Loucy (cell line): Measurements from ENCODE around the gene AMOTL2.

Source experiments
- H2AFZ ChIP-seq: fragments of 200-600 bp; sonication (generic); 2 replicates; pipeline ENCODE4 v1.6.0; 2016; ENCODE audit warnings: antibody characterized with exemption, mild to moderate bottlenecking, low read length, moderate library complexity
- H3F3A ChIP-seq: fragments of 200-600 bp; 2 replicates; pipeline ENCODE4 v1.6.0; 2016; ENCODE audit warnings: antibody characterized with exemption, low read depth, mild to moderate bottlenecking
- H3K27me3 ChIP-seq: fragments of 200-600 bp; sonication (generic); 2 replicates; pipeline ENCODE4 v1.6.1; 2014; ENCODE audit warnings: low read length, mild to moderate bottlenecking; ENCODE audit not compliant: insufficient read depth, poor library complexity, severe bottlenecking
- H3K36me3 ChIP-seq: fragments of 200-600 bp; sonication (generic); 2 replicates; pipeline ENCODE4 v1.6.1; 2016; ENCODE audit warnings: low read length; ENCODE audit not compliant: insufficient read depth
- H3K4me1 ChIP-seq: fragments of 200-600 bp; sonication (generic); 2 replicates; pipeline ENCODE4 v1.5.1; 2014; ENCODE audit warnings: low read length, mild to moderate bottlenecking; ENCODE audit not compliant: insufficient read depth, poor library complexity, severe bottlenecking
- H3K4me2 ChIP-seq: fragments of 200-600 bp; sonication (generic); 2 replicates; pipeline ENCODE4 v1.6.0; 2014; ENCODE audit warnings: antibody characterized with exemption, low read length, low read depth, mild to moderate bottlenecking; ENCODE audit not compliant: poor library complexity, severe bottlenecking
- H3K4me3 ChIP-seq: fragments of 200-600 bp; sonication (generic); 2 replicates; pipeline ENCODE4 v1.5.1; 2014; ENCODE audit warnings: low read length, mild to moderate bottlenecking, mixed read lengths; ENCODE audit not compliant: poor library complexity, severe bottlenecking
- H3K79me2 ChIP-seq: fragments of 200-600 bp; sonication (generic); 2 replicates; pipeline ENCODE4 v1.6.1; 2014; ENCODE audit warnings: low read length; ENCODE audit not compliant: insufficient read depth
- H3K9ac ChIP-seq: fragments of 200-600 bp; sonication (generic); 2 replicates; pipeline ENCODE4 v1.6.0; 2014; ENCODE audit warnings: mild to moderate bottlenecking, low read depth, low read length, moderate library complexity; ENCODE audit not compliant: poor library complexity, severe bottlenecking
- H3K9me2 ChIP-seq: fragments of 200-600 bp; sonication (generic); replicated peaks from 2 replicates; pipeline ENCODE4 v1.6.1; 2016; ENCODE audit warnings: low read depth, low read length, mixed read lengths
- H3K9me3 ChIP-seq: fragments of 200-600 bp; sonication (generic); 2 replicates; pipeline ENCODE4 v1.6.1; 2014; ENCODE audit warnings: mild to moderate bottlenecking, antibody characterized with exemption, low read length, low read depth; ENCODE audit not compliant: insufficient read depth
- H4K20me1 ChIP-seq: fragments of 200-600 bp; sonication (generic); 2 replicates; pipeline ENCODE4 v1.6.0; 2014; ENCODE audit warnings: antibody characterized with exemption, low read length, mild to moderate bottlenecking; ENCODE audit not compliant: insufficient read depth, poor library complexity, severe bottlenecking
- EZH2phosphoT487 ChIP-seq: fragments of 200-600 bp; IDR thresholded peaks from 2 replicates; pipeline ENCODE4 v1.6.1; 2018; ENCODE audit warnings: antibody characterized with exemption, mild to moderate bottlenecking, moderate library complexity, borderline replicate concordance
- TF ChIP-seq, protein P1 (sequence below): fragments of 200-600 bp; sonication (generic); conservative IDR thresholded peaks from 2 replicates; pipeline ENCODE4 v1.5.1; 2014; ENCODE audit warnings: mild to moderate bottlenecking, antibody characterized with exemption, low read length

The AMOTL2 gene

DNA sequence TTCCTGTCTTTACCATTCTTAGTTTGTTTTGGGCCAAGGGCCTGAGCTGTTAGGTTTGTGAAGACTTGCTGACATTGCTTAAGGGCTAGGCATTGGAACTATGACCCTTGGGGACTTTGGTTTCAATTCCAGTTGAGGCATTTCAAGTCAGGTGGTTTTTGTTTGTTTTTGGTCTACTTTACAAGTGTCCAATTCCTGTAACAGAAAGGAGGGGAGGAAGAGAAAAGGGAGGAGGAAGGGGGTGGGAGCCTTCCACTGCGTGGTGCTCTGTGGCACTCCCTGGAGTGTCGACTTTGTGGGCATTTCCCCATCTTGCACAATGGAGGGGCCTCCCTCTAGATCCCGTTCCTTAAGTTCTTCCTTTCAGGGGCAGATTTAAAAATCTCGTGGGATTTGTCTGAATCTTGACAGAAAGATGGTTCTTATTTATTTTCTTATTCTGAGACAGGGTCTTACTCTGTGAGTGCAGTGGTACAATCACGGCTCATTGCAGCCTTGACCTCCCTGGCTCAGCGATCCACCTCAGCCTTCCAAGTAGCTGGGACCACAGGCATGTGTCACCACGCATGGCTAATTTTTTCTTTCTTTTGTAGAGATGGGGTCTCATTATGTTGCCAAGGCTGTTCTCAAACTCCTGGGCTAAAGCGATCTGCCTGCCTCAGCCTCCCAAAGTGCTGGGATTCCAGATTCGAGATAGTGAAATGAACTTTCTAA lies 64.1 kb downstream of the AMOTL2 start:
- Histone ChIP-seq H3K27me3 (no peaks in the 10 kb centered on the region), H3K4me1 (no peaks in the 10 kb centered on the region), H3K4me2 (no peak overlapping the region), H3K4me3 (no peak overlapping the region), H3K9me2 (no peaks in the 10 kb centered on the region), H3K9ac (no peak overlapping the region), H3K36me3 (no peaks in the 10 kb centered on the region), H4K20me1 (no peaks in the 10 kb centered on the region), H3K9me3 (no peaks in the 10 kb centered on the region), H3K79me2 (no peaks in the 10 kb centered on the region), H3F3A (no peaks in the 10 kb centered on the region), H2AFZ (no peak overlapping the region)
- TF ChIP-seq EZH2phosphoT487, result no peak
- TF ChIP-seq, protein P1, sequence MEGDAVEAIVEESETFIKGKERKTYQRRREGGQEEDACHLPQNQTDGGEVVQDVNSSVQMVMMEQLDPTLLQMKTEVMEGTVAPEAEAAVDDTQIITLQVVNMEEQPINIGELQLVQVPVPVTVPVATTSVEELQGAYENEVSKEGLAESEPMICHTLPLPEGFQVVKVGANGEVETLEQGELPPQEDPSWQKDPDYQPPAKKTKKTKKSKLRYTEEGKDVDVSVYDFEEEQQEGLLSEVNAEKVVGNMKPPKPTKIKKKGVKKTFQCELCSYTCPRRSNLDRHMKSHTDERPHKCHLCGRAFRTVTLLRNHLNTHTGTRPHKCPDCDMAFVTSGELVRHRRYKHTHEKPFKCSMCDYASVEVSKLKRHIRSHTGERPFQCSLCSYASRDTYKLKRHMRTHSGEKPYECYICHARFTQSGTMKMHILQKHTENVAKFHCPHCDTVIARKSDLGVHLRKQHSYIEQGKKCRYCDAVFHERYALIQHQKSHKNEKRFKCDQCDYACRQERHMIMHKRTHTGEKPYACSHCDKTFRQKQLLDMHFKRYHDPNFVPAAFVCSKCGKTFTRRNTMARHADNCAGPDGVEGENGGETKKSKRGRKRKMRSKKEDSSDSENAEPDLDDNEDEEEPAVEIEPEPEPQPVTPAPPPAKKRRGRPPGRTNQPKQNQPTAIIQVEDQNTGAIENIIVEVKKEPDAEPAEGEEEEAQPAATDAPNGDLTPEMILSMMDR, result no peak

DNA sequence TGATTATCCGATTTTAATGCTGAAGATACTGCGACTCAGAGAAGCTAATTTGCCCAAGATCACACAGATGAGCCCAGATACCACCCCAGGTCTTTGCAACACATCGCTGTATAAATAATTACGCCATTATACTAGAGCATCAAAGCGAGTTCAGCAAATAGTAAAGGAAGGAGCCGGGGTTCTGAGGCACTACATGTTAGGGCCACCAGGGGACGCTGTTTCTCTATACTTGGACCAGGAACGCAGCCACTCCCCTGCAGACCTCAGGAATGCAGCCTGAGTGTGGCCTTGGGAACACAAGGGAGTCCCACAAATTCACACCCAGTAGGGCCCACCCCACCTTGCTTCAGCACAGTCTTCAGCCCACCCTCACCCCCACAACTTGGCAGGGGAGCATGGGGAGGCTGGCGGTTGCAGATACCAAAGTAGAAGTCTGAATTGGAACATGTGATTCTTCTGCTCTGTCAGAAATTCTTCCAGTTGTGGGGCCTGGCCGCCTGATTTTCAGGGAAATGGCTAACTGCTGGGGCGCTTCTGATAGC lies 65.8 kb downstream of the AMOTL2 start:
- Histone ChIP-seq H3K9me2 (no peaks in the 10 kb centered on the region), H3K4me2 (peak overlapping the region; percentile 28), H3K36me3 (no peaks in the 10 kb centered on the region), H4K20me1 (no peaks in the 10 kb centered on the region), H3K9me3 (no peaks in the 10 kb centered on the region), H3K9ac (no peak overlapping the region), H2AFZ (peak overlapping the region; percentile 75), H3K4me1 (no peaks in the 10 kb centered on the region), H3F3A (no peaks in the 10 kb centered on the region), H3K27me3 (no peaks in the 10 kb centered on the region), H3K4me3 (peak overlapping the region; percentile 46), H3K79me2 (no peaks in the 10 kb centered on the region)
- no peak for TF ChIP-seq EZH2phosphoT487
- TF ChIP-seq, protein P1, result peak; percentile 99

DNA sequence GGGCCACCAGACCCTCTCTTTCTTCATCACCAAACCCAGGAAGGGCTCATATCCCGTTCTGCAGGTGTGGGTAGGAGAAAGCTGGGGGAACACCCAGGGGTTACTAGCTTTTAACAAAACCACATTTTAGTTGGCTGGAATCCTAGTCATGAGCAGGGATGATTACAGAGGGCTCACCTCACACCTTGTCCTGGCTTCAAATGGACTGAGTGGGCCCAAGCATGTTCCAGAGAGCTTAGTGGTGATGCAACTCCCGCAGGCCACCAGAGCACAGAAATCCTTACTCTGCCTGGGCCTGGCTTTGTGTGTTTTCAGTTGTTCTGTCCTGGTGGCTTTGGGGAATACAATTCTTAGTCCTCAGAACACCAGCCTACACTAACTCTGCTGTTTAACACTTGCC lies 66.8 kb downstream of the AMOTL2 start:
- Histone ChIP-seq H4K20me1 (no peaks in the 10 kb centered on the region), H3K4me1 (no peaks in the 10 kb centered on the region), H3K9ac (no peak overlapping the region), H3K4me3 (no peak overlapping the region), H3K9me2 (no peaks in the 10 kb centered on the region), H3F3A (no peaks in the 10 kb centered on the region), H2AFZ (no peak overlapping the region), H3K9me3 (no peaks in the 10 kb centered on the region), H3K36me3 (no peaks in the 10 kb centered on the region), H3K27me3 (no peaks in the 10 kb centered on the region), H3K79me2 (no peaks in the 10 kb centered on the region), H3K4me2 (no peak overlapping the region)
- no peak for TF ChIP-seq EZH2phosphoT487
- TF ChIP-seq, protein P1, result no peak
